DOHH2 (cell line): ENCODE results near the gene EFL1.
"Not testable (repeated sequence)": the region's sequence is repeated elsewhere in the genome, so short reads cannot be mapped to it uniquely, and the experiment has no call there.

Source experiments
- CTCF ChIP-seq: fragments of 200-600 bp; sonication (generic); IDR thresholded peaks from one replicate; pipeline ENCODE4 v1.5.1; 2014; ENCODE audit warnings: antibody characterized with exemption, mild to moderate bottlenecking, low read depth, low read length; ENCODE audit not compliant: poor library complexity, severe bottlenecking
- EZH2phosphoT487 ChIP-seq: fragments of 200-600 bp; sonication (generic); IDR thresholded peaks from 2 replicates; pipeline ENCODE4 v1.6.1; 2017; ENCODE audit warnings: borderline replicate concordance, mild to moderate bottlenecking, antibody characterized with exemption, low read length, moderate library complexity, mixed read lengths

- TF ChIP-seq CTCF, EZH2phosphoT487: not testable (repeated sequence)
These were observed 46.4 kb downstream of the EFL1 start for GRCh38 chr15:82216092-82216491.
